ENCODE measurements around the gene SSBP3. TPM values are rescaled to one million over a fixed set of nuclear protein-coding genes. Genes with fewer than 3 reads are reported as not detected.

Gene SSBP3
- total RNA-seq, 1 experiment from 2014 or later, result 37.5 TPM

DNA sequence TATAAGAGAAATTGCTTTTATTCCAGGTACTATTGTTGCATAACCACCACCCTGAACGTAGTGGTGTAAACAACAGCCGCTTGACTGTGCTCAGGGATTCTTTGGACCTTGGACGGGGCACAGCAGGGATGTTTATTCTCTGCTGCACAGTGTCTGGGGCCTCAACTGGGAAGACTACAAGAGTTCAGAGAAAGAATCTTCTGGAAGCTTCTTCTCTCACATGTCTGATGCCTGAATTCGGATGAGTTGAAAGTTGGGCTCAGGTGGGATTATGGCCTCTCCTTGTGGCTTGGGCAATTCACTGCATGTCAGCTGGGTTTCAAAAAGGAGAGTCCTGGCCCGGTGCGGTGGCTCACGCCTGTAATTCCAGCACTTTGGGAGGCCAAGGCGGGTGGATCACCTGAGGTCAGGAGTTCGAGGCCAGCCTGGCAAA lies 19.0 kb upstream of the SSBP3 start:
- Histone ChIP-seq H3K36me3 (ENCODE audit: control insufficient read depth in 1 of 2, insufficient read depth in 2 of 2, low read length in 2 of 2) (no peaks in the 10 kb centered on the region), H3K9me3 (ENCODE audit: control insufficient read depth in 1 of 2, insufficient read depth in 1 of 2, low read depth in 1 of 2, low read length in 2 of 2) (no peaks in the 10 kb centered on the region), H3K4me3 (replicated peaks in 1 of 2; ENCODE audit: low read depth in 1 of 2, low read length in 2 of 2) (no peak overlapping the region), H3K9me2 (ENCODE audit: insufficient read depth) (no peaks in the 10 kb centered on the region), H4K20me1 (ENCODE audit: insufficient read depth) (no peaks in the 10 kb centered on the region), H3K4me2 (ENCODE audit: low read length) (no peak overlapping the region), H2AFZ (ENCODE audit: low read depth, low read length, poor library complexity, severe bottlenecking) (no peak overlapping the region), H3K27me3 (ENCODE audit: insufficient read depth, low read length) (no peaks in the 10 kb centered on the region), H3K9ac (ENCODE audit: low read length) (no peak overlapping the region), H3K4me1 (ENCODE audit: control insufficient read depth in 1 of 2, insufficient read depth in 2 of 2, low read length in 2 of 2) (peaks cover 8 to 11% of the 10 kb centered on the region in 2 experiments; a peak in 3 of 4 replicates), H3K27ac (ENCODE audit: low read depth, low read length) (no peak overlapping the region), H3K79me2 (ENCODE audit: insufficient read depth, low read length) (no peaks in the 10 kb centered on the region)
- ATAC-seq (no peak), DNase-seq (ENCODE audit: low read depth, low spot score) (no peak)
- intact Hi-C loops (cut with micrococcal nuclease), result no loop called here
- CTCF ChIA-PET, result interaction anchor here (0.7 kb wide), 1 partner anchor 182 kb away, joined by 3 read pairs; no protein-coding TSS in a partner anchor
- no peak for TF ChIP-seq SP1 (IDR thresholded peaks at IDR 0.05; ENCODE audit: low read depth)
- TF ChIP-seq, protein P1, sequence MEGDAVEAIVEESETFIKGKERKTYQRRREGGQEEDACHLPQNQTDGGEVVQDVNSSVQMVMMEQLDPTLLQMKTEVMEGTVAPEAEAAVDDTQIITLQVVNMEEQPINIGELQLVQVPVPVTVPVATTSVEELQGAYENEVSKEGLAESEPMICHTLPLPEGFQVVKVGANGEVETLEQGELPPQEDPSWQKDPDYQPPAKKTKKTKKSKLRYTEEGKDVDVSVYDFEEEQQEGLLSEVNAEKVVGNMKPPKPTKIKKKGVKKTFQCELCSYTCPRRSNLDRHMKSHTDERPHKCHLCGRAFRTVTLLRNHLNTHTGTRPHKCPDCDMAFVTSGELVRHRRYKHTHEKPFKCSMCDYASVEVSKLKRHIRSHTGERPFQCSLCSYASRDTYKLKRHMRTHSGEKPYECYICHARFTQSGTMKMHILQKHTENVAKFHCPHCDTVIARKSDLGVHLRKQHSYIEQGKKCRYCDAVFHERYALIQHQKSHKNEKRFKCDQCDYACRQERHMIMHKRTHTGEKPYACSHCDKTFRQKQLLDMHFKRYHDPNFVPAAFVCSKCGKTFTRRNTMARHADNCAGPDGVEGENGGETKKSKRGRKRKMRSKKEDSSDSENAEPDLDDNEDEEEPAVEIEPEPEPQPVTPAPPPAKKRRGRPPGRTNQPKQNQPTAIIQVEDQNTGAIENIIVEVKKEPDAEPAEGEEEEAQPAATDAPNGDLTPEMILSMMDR (IDR thresholded peaks at IDR 0.05 in 2 of 3, conservative IDR thresholded peaks at IDR 0.05 in 1 of 3; ENCODE audit: borderline replicate concordance in 1 of 3, insufficient read depth in 1 of 3, low read depth in 2 of 3, low read length in 2 of 3), result 0 out of 6 replicates have a peak, but pooled peaks of 1 of the 3 experiments have one; percentile 6
- TF ChIP-seq POLR2A (IDR thresholded peaks at IDR 0.05; ENCODE audit: borderline replicate concordance, extremely low read depth, insufficient read depth, insufficient read length), result no peak
- peak; percentile 31; the same call in 1 of the 2 replicates for TF ChIP-seq RAD21 (IDR thresholded peaks at IDR 0.05; ENCODE audit: low read depth)
- POLR2A ChIA-PET, result no interaction called here
- BruUV-seq (replicated peaks), result no TSS peak
- RAD21 ChIA-PET (ENCODE audit: low non-redundant PET in 1 of 2, low total read pairs in 2 of 2, uncharacterized antibody in 2 of 2, unreplicated experiment in 2 of 2), result no interaction called here

DNA sequence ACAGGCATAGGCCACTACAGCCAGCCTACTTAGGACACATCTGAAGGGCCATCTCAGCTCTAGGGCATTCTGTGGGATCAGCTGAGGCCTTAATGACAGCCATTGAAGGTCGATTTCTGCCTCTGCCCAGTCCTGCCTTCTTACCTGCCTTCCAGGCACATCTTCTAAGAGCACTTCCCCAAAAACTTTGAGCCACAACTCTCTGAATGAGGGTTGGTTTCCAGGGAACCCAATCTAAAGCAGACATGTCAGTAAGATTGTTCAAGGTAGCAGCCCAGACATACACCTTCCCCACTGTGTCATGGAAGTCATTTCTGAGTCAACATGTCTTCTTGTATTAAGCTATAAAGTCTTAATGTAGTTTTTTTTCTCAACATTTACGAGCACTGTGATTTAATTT lies 18.2 kb upstream of the SSBP3 start:
- Histone ChIP-seq H3K4me2 (ENCODE audit: low read length) (no peak overlapping the region), H3K27ac (ENCODE audit: low read depth, low read length) (no peak overlapping the region), H3K9me2 (ENCODE audit: insufficient read depth) (no peaks in the 10 kb centered on the region), H3K9ac (ENCODE audit: low read length) (no peak overlapping the region), H3K4me1 (ENCODE audit: control insufficient read depth in 1 of 2, insufficient read depth in 2 of 2, low read length in 2 of 2) (peaks cover 8 to 11% of the 10 kb centered on the region in 2 experiments; a peak in 3 of 4 replicates), H3K79me2 (ENCODE audit: insufficient read depth, low read length) (no peaks in the 10 kb centered on the region), H3K9me3 (ENCODE audit: control insufficient read depth in 1 of 2, insufficient read depth in 1 of 2, low read depth in 1 of 2, low read length in 2 of 2) (no peaks in the 10 kb centered on the region), H3K36me3 (ENCODE audit: control insufficient read depth in 1 of 2, insufficient read depth in 2 of 2, low read length in 2 of 2) (no peaks in the 10 kb centered on the region), H3K4me3 (replicated peaks in 1 of 2; ENCODE audit: low read depth in 1 of 2, low read length in 2 of 2) (no peak overlapping the region), H4K20me1 (ENCODE audit: insufficient read depth) (no peaks in the 10 kb centered on the region), H3K27me3 (ENCODE audit: insufficient read depth, low read length) (no peaks in the 10 kb centered on the region), H2AFZ (ENCODE audit: low read depth, low read length, poor library complexity, severe bottlenecking) (no peak overlapping the region)
- ATAC-seq, result no peak
- intact Hi-C loops (cut with micrococcal nuclease), result no loop called here
- ChIA-PET POLR2A (no interaction called here), CTCF (no interaction called here), RAD21 (ENCODE audit: low non-redundant PET in 1 of 2, low total read pairs in 2 of 2, uncharacterized antibody in 2 of 2, unreplicated experiment in 2 of 2) (no interaction called here)
- TF ChIP-seq, protein P2, sequence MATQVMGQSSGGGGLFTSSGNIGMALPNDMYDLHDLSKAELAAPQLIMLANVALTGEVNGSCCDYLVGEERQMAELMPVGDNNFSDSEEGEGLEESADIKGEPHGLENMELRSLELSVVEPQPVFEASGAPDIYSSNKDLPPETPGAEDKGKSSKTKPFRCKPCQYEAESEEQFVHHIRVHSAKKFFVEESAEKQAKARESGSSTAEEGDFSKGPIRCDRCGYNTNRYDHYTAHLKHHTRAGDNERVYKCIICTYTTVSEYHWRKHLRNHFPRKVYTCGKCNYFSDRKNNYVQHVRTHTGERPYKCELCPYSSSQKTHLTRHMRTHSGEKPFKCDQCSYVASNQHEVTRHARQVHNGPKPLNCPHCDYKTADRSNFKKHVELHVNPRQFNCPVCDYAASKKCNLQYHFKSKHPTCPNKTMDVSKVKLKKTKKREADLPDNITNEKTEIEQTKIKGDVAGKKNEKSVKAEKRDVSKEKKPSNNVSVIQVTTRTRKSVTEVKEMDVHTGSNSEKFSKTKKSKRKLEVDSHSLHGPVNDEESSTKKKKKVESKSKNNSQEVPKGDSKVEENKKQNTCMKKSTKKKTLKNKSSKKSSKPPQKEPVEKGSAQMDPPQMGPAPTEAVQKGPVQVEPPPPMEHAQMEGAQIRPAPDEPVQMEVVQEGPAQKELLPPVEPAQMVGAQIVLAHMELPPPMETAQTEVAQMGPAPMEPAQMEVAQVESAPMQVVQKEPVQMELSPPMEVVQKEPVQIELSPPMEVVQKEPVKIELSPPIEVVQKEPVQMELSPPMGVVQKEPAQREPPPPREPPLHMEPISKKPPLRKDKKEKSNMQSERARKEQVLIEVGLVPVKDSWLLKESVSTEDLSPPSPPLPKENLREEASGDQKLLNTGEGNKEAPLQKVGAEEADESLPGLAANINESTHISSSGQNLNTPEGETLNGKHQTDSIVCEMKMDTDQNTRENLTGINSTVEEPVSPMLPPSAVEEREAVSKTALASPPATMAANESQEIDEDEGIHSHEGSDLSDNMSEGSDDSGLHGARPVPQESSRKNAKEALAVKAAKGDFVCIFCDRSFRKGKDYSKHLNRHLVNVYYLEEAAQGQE (IDR thresholded peaks at IDR 0.05; ENCODE audit: low read depth), result no peak
- TF ChIP-seq TCF7L2 (IDR thresholded peaks at IDR 0.05; ENCODE audit: borderline replicate concordance, extremely low read depth, insufficient read depth, insufficient read length), result no peak
- TF ChIP-seq ELF1 (IDR thresholded peaks at IDR 0.05; ENCODE audit: borderline replicate concordance, low read depth), result no peak
- TF ChIP-seq ZNF274 (IDR thresholded peaks at IDR 0.05; ENCODE audit: low read depth, low read length), result no peak
- no peak for TF ChIP-seq EZH2 (IDR thresholded peaks at IDR 0.05)
- no peak for TF ChIP-seq SIN3A (IDR thresholded peaks at IDR 0.05; ENCODE audit: low read depth)
- TF ChIP-seq EGR1 (IDR thresholded peaks at IDR 0.05; ENCODE audit: low read depth), result no peak
- TF ChIP-seq POLR2AphosphoS5 (IDR thresholded peaks at IDR 0.05; ENCODE audit: low read depth, low read length), result no peak
- no peak for TF ChIP-seq ZFX (IDR thresholded peaks at IDR 0.05)
- TF ChIP-seq SP1 (IDR thresholded peaks at IDR 0.05; ENCODE audit: low read depth), result no peak
- no peak for TF ChIP-seq CEBPB (IDR thresholded peaks at IDR 0.05; ENCODE audit: low read depth)
- BruUV-seq (replicated peaks), result no TSS peak
- DNase-seq (ENCODE audit: low read depth, low spot score), result no peak
